Suppressor macrophage (primary cell): ENCODE data around the gene EID1.

ENCODE experiments used
- DNase-seq, 4 experiments: peaks; one replicate each; pipeline ENCODE4 v3.0.0-alpha.2; 2020 to 2022

EID1 gene

DNA sequence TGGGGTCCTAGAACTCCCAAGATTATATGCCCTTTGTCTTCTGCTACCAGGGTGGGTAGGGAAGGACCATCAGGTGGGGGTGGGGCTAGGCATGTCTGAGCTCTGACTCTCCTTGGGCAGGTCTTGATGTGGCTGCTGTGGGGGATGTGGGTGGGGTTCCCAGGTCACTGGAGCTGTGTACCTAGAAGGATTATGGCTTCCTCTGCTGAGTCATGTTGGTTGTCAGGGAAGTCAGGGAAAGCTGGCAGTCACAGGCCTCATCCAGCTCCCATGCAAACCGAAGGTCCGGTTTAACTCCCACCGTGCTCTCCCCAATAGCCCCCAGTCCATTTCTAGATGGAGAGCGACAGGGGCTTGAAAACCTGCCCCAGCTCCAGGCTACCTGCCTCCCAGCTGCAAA, 35.2 kb downstream of the EID1 start:
- DNase-seq = no peak

DNA sequence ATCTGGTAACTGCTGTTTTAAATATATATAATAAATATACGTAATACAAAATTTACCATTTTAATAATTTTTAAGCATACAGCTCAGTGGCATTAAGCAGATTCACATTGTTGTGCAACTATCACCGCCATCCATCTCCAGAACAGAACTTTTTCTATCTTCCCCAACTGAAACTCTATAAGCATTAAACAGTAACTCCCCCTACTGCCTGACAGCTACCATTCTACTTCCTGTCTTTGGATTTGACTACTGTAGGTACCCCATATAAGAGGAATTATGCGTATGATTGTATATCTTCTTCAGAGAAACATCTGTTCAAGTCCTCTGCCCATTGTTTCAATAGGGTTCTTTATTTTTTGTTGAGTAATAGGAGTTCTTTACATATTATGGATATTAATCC, 36.8 kb downstream of the EID1 start:
- DNase-seq = no peak

DNA sequence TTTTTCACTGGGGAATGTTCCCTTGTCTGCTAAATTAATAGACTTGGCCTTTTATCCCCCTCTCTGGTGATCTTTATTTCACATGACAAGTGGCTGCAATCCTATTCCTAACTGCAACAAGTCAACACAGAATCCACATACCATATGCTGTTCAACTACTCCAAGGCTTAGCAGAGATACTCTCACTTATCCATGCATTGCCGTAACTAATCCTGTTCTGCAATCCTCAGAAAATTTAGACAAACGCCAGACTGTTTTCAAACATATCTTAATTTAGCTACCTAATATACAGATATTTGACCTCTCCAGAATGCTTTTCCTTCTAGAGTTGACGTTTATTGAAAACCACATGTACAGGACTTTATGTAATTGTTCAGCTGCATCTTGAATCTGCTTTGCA, 37.9 kb downstream of the EID1 start:
- DNase-seq = no peak

DNA sequence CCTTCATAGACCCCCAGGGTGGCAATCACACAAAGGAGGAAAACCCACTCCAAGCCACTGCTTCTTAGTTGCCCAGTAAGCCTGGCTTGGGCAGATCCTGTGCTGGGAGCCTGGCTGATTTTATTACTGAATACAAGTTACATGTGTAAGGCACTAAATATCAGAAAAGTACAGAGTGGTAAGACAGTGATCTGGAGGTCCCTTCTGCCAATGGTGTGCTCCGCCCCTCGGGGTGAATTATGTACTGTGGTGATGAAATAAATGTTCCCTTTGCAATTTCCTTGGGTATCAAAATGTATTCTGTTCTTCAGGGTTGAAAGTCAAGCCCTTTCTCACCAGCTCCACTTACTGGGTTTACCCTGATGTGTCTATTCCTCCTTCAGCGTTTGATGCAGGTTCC, 38.8 kb downstream of the EID1 start:
- no peak for DNase-seq

DNA sequence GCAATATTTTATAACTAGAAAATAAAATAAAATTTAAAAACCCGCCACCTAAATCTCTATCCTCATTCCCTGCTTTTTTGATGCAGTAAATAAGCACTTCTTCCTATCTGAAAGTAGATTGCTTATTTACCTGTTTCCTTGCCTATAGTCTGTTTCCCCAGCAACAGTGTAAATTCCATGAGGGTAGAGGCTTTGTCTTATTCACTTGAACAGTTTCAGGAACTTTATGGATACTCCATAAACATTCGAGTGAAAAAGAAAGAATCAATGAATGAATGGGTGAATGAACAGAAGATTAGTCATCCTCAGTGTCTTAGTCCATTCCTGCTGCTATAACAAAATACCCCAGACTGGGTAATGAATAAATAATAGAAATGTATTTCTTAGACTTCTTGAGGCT, 44.1 kb downstream of the EID1 start:
- no peak for DNase-seq

DNA sequence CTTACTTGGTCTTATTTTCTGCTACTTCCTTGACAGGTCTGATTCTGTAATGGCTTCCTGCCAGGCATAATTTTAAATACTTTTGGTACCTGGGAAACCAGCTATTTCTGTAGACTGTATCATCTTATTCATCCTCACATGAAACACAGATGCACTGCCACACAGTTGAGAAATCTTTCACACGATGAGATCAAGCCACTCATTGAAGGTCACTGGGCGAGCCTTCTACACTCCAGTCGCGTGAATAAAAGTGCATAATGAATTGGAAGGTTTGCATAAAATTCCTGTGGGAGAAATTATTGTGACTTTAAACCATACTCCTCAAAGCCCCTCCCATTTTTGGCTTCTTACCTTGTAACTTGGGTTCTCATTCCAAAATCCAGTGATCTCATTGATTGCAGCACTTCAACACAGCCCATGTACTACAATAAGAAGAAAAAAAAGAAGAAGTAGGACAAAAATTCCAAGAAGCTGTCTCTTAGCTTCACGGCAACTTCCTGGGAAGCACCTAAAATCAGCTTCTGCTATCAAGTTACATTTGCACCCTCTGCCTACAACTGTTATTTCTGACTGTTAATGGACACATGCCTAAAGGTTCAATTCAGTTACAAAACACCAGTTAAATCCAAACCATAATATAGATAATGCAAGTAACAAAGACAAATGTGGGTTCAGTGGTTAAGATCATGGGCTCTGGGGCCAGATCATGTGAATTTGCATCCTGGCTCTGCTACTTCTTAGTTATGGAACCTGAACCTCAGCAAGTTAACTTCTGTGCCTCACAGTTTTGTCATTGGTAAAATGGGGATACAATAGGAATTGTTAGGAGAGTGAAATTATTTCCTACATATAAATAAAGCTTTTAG, 46.8 kb downstream of the EID1 start:
- DNase-seq = peak in 1 of 4 experiments; percentile 13

DNA sequence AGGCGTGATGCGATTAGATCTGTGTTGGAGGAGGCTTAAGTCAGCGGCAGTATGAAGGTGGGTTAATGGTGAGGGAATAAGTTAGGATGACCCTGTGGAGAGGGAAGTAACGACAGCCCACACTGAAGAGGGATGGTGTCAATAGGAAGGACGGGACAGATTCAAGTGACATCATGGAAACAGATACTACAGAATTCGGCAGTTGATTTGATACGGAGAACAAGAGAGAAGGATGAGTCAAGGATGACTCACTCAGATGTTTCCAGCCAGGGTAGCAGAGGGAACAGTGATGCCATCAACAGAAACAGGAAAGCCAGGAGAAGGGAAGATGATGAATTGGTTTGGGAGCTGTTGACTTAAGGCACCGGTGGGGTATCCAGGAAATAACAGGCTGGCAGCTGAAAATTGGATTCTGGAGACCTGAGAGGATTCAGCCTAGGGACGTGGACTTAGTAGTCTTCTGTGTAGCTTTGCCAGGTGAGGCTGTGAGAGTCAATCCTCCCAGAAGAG, 47.8 kb downstream of the EID1 start:
- DNase-seq = peak in 3 of 4 experiments; percentile 5 to 44 (median 11)

DNA sequence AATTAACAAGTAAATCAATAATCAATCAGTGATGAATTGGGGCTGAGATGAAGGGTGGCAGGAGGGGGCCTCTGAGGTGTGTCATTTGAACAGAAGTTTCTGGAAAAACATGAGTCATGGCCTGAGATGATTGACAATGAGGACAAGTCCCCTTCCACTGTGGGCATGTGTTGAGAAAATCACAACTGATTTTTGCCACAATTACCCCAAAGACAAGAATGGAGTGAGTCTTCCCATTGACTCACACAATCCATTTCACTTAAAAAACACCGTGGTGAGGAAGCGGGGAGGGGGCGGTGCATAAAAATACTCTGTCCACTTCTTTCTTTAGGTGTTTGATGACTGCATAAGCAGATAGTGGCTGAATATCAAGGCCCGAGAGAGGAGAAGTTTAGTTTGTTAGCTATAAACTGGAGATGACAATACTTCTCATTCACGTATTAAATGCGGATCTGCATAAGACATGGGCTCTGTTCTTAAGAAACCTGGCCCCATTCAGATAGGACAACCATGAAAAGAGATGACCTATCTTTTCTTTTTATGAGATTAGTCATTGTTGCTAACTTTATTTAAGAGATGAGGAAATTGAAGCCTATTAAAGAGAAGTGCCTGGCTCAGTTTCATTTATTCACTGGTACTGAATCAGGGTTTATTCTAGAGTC, 51.1 kb downstream of the EID1 start:
- no peak for DNase-seq

DNA sequence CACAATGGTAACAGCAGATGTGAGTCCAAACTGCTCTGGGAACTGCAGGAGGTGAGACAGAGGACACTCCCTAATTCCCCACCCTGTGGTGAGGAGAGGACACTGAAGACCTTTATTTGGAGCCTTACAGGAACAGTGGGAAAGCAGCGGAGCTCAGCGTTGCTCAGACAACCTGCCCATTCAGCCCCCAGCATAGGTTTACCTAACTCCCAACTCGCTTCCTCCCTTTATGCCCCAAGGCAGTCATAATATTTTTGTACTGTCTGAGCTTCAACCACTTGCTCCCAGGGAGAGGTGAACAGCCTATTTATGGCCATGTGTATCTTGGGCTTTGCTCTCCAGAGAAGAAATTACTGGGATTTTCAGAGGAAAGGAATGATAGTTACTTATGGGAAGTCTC, 51.7 kb downstream of the EID1 start:
- no peak for DNase-seq
